ENCODE data around the gene HSPB3. TPM values are rescaled to one million over a fixed set of nuclear protein-coding genes. Genes with fewer than 3 reads are reported as not detected.

The HSPB3 gene
- not detected in 2 replicates for total RNA-seq

DNA sequence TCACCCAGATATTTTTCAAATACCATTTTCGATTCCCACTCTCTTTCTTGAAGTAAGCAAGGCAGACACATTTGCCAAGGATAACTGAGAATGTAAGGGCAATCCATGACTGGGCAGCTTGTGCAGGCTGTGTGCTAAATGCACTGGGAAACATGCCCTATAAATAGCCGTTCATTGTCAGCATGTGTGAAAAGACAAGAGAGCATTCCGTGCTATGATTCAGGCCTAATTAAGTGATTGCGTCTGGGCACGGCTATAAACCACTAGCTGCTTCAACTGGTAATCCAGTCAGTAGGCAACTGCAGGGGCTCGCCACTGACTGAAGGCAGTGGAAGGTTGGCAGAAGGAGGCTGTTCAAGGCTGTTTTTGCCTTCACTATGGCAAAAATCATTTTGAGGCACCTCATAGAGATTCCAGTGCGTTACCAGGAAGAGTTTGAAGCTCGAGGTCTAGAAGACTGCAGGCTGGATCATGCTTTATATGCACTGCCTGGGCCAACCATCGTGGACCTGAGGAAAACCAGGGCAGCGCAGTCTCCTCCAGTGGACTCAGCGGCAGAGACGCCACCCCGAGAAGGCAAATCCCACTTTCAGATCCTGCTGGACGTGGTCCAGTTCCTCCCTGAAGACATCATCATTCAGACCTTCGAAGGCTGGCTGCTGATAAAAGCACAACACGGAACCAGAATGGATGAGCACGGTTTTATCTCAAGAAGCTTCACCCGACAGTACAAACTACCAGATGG, at the start of gene HSPB3:
TSS of gene HSPB3 (plus strand) at position 287 of the 745 bp plus-strand sequence. CDS start at position 378, 91 bp downstream.

Other genes starting within 250 kb of the HSPB3 start
- 44.7 and 48.8 TPM in 2 replicates for gene ARL15, start 145.1 kb upstream of the HSPB3 start, total RNA-seq
- gene SNX18, start 62.1 kb downstream of the HSPB3 start, total RNA-seq = 36.0 and 46.7 TPM in 2 replicates